ENCODE measurements around the gene MYO15A. TPM values are rescaled to one million over a fixed set of nuclear protein-coding genes. Genes with fewer than 3 reads are reported as not detected.

The MYO15A gene
- total RNA-seq, 1 experiment from 2014 or later: 0.26 TPM

GRCh38 chr17:18100616-18101015, 7.9 kb upstream of the MYO15A start:
- ChIA-PET CTCF (no interaction called here), POLR2A (ENCODE audit: unreplicated experiment) (no interaction called here)
- H3K27ac ChIP-seq (ENCODE audit: low read length): no peak overlapping the region
- DNase-seq: no peak
- H2AFZ ChIP-seq (ENCODE audit: low read length): no peak overlapping the region
- no peaks in the 10 kb centered on the region for H3K4me1 ChIP-seq (ENCODE audit: insufficient read depth, low read length)
- intact Hi-C loops (cut with micrococcal nuclease): no loop called here
- H3K36me3 ChIP-seq (ENCODE audit: low read depth, low read length): peaks cover 52% of the 10 kb centered on the region
- H3F3A ChIP-seq (ENCODE audit: low read length, unreplicated experiment): no peaks in the 10 kb centered on the region
- H3K9me2 ChIP-seq (replicated peaks; ENCODE audit: low read length): no peaks in the 10 kb centered on the region
- BruUV-seq (replicated peaks): no TSS peak
- no peak overlapping the region for H3K4me2 ChIP-seq (ENCODE audit: low read length)
- H4K20me1 ChIP-seq (ENCODE audit: low read length): no peaks in the 10 kb centered on the region
- TF ChIP-seq EZH2 (IDR thresholded peaks at IDR 0.05; ENCODE audit: low read length, unreplicated experiment) (no peak), EZH2phosphoT487 (IDR thresholded peaks at IDR 0.05; ENCODE audit: borderline replicate concordance, low read length) (no peak), CTCF (conservative IDR thresholded peaks at IDR 0.05; ENCODE audit: low read depth, low read length) (no peak)
- H3K79me2 ChIP-seq (ENCODE audit: low read length): no peaks in the 10 kb centered on the region
- no peaks in the 10 kb centered on the region for H3K27me3 ChIP-seq (ENCODE audit: low read length)
- H3K9me3 ChIP-seq (ENCODE audit: low read length): no peaks in the 10 kb centered on the region
- no peak overlapping the region for H3K9ac ChIP-seq (ENCODE audit: low read length)
- ATAC-seq: no peak
- H3K4me3 ChIP-seq (ENCODE audit: low read length): no peak overlapping the region

- no peak for ATAC-seq
- H3K4me3 ChIP-seq (ENCODE audit: low read length): no peak overlapping the region
- intact Hi-C loops (cut with micrococcal nuclease): no loop called here
- H2AFZ ChIP-seq (ENCODE audit: low read length): no peak overlapping the region
- H4K20me1 ChIP-seq (ENCODE audit: low read length): no peaks in the 10 kb centered on the region
- ChIA-PET POLR2A (ENCODE audit: unreplicated experiment) (no interaction called here), CTCF (no interaction called here)
- H3K27me3 ChIP-seq (ENCODE audit: low read length): no peaks in the 10 kb centered on the region
- H3K79me2 ChIP-seq (ENCODE audit: low read length): no peaks in the 10 kb centered on the region
- H3K4me2 ChIP-seq (ENCODE audit: low read length): no peak overlapping the region
- H3K9me2 ChIP-seq (replicated peaks; ENCODE audit: low read length): no peaks in the 10 kb centered on the region
- BruUV-seq (replicated peaks): no TSS peak
- H3K27ac ChIP-seq (ENCODE audit: low read length): no peak overlapping the region
- H3K36me3 ChIP-seq (ENCODE audit: low read depth, low read length): peaks cover 45% of the 10 kb centered on the region
- no peak for DNase-seq
- H3K4me1 ChIP-seq (ENCODE audit: insufficient read depth, low read length): no peaks in the 10 kb centered on the region
- no peak overlapping the region for H3K9ac ChIP-seq (ENCODE audit: low read length)
- H3F3A ChIP-seq (ENCODE audit: low read length, unreplicated experiment): no peaks in the 10 kb centered on the region
- TF ChIP-seq EZH2 (IDR thresholded peaks at IDR 0.05; ENCODE audit: low read length, unreplicated experiment) (no peak), EZH2phosphoT487 (IDR thresholded peaks at IDR 0.05; ENCODE audit: borderline replicate concordance, low read length) (no peak), CTCF (conservative IDR thresholded peaks at IDR 0.05; ENCODE audit: low read depth, low read length) (no peak)
- H3K9me3 ChIP-seq (ENCODE audit: low read length): no peaks in the 10 kb centered on the region
Measured at GRCh38 chr17:18101828-18102227, 6.7 kb upstream of the MYO15A start.

GRCh38 chr17:18102640-18103039, 5.9 kb upstream of the MYO15A start:
- no peaks in the 10 kb centered on the region for H3F3A ChIP-seq (ENCODE audit: low read length, unreplicated experiment)
- H3K27me3 ChIP-seq (ENCODE audit: low read length): no peaks in the 10 kb centered on the region
- H3K36me3 ChIP-seq (ENCODE audit: low read depth, low read length): peaks cover 42% of the 10 kb centered on the region
- DNase-seq: no peak
- H2AFZ ChIP-seq (ENCODE audit: low read length): no peak overlapping the region
- no peak overlapping the region for H3K4me3 ChIP-seq (ENCODE audit: low read length)
- intact Hi-C loops (cut with micrococcal nuclease): no loop called here
- no peaks in the 10 kb centered on the region for H3K79me2 ChIP-seq (ENCODE audit: low read length)
- no peaks in the 10 kb centered on the region for H3K9me2 ChIP-seq (replicated peaks; ENCODE audit: low read length)
- no peaks in the 10 kb centered on the region for H3K4me1 ChIP-seq (ENCODE audit: insufficient read depth, low read length)
- no peak for ATAC-seq
- no peak overlapping the region for H3K27ac ChIP-seq (ENCODE audit: low read length)
- H3K4me2 ChIP-seq (ENCODE audit: low read length): no peak overlapping the region
- no peaks in the 10 kb centered on the region for H3K9me3 ChIP-seq (ENCODE audit: low read length)
- no peak overlapping the region for H3K9ac ChIP-seq (ENCODE audit: low read length)
- no peaks in the 10 kb centered on the region for H4K20me1 ChIP-seq (ENCODE audit: low read length)
- BruUV-seq (replicated peaks): no TSS peak
- ChIA-PET POLR2A (ENCODE audit: unreplicated experiment) (no interaction called here), CTCF (no interaction called here)
- TF ChIP-seq CTCF (conservative IDR thresholded peaks at IDR 0.05; ENCODE audit: low read depth, low read length) (no peak), EZH2phosphoT487 (IDR thresholded peaks at IDR 0.05; ENCODE audit: borderline replicate concordance, low read length) (no peak), EZH2 (IDR thresholded peaks at IDR 0.05; ENCODE audit: low read length, unreplicated experiment) (no peak)

Measured in PC-3 (cell line).